Activated CD8-positive, alpha-beta memory T cell treated with anti-CD3 and anti-CD28 coated beads for 4 hours (primary cell): Measurements from ENCODE around the gene CYP24A1.

Experiments
- DNase-seq, 2 donors: peaks; one replicate each; pipeline ENCODE4 v3.0.0-alpha.2; 2020; ENCODE audit warnings: low read depth in 2 of 2

The CYP24A1 gene

DNA sequence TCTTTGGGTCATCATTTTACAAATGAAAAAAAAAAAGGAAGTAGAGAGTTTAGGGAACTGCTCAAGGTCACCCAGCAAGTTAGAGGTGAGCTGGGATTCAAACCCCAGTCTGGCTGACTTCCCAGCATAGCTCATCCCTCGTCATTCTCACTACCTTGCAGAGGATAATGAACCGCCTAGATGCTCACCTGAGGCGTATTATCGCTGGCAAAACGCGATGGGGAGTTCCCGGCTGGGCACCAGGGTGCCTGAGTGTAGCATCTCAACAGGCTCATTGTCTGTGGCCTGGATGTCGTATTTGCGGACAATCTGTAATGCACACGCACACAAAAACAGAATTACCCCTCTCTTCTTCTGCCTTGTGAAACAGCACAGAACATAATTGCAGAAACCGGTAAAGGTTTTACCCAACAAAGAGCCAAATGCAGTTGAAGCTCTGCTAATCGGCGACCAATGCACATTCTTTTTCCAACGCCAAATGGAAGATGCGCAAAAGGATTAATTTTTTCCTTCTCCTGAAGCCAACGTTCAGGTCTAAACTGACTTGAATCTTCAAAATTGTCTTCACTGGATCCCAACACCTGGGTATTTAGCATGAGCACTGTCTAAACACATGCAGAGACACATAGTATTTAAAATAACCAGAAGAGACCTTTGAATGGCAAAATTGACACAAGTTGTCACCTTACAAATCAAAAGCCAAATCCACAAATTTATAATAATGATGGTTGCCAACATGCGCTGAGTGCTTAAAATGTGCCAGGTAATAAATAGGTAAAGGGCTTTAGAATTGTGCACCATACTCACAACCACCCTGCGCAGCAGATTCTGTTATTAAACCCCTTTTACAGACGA lies 16.6 kb downstream of the CYP24A1 start:
- DNase-seq: no peak

DNA sequence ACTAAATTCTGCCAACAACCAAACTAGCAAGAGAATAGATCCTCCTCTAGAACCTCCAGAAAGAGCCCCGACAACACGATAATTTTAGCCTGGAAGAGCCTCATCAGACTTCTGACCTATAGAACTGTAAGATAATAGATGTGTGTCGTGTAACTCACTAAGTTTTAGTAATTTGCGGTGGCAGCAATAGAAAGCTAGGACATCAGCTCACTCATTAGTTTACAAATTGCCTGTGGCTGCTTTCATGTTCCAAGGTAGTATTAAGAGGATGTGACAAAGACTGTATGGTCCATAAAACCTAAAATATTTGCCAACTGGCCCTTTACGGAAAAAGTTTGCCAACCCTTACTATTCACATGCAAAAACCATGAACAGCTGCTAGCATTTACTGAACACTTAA lies 17.3 kb downstream of the CYP24A1 start:
- DNase-seq: no peak

DNA sequence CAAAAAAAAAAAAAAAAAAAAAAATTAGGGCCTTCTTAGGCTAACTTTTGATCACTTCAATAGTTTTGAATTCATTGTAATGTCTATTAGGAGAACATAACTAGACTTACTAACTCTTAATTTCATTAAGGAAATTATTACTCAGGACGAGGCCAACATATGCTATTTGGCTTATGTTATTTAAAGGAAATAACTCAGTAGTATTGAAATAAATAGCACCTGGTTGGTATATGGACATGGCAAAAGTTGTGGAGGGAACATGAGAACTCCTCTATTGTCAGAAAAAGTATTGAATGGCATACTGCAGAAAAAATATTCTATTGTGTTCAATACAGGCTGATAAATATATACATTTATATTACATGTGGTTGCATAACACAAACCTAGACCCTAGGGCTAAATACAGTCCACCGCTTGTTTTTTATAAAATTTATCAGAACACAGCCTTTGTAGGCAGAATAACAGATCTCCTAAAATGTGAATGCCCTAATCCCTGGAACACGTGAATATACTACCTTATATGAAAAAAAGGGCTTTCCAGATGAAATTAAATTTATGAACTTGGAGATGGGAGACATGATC lies 18.0 kb downstream of the CYP24A1 start:
- DNase-seq: no peak

DNA sequence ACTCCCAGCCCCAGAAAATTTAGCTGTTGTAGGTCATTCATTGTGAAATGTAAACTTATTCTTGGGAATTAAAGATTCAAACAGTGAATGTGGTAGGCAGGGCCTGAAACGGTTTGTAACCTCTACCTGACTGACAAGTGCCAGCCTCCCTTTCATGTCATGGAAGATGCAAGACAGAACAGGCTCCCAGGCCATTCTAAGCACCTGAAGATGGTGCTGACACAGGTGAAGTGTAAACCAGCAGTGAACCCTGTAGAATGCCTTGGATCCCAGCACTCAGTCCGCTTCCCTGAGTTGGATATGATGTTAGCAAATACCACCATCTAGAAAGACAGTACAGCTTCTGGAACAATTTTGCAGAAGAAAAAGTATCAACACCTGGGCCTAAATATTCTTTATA lies 19.3 kb downstream of the CYP24A1 start:
- DNase-seq: no peak

DNA sequence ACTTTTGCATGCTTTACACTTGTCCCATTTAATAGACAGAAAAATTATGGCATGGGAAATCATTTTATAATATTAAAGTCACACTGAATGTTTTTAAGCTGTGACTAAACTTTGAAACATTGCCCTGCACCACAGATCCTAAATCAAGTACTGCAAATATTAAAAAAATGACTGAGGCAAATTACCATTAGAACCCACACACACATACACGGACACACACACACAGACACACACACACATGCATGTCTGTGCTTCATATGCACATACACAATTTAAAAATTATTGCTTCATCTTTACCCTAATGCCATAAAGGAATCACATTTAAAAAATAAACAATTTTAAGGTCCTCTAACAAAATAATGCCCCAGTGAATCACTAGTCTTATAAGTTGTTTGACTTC lies 19.9 kb downstream of the CYP24A1 start:
- DNase-seq: no peak

DNA sequence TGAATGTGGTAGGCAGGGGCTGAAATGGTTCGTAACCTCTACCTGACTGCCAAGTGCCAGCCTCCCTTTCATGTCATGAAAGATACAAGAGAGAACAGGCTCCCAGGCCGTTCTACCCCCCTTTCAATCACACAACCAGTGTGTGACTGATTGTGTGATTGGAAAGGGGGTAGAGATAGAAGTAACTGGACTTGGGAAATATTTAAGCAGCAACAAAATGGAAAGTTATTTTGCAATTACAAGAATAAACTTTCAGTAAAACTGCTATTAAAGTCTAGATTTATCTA lies 20.8 kb downstream of the CYP24A1 start:
- no peak for DNase-seq

DNA sequence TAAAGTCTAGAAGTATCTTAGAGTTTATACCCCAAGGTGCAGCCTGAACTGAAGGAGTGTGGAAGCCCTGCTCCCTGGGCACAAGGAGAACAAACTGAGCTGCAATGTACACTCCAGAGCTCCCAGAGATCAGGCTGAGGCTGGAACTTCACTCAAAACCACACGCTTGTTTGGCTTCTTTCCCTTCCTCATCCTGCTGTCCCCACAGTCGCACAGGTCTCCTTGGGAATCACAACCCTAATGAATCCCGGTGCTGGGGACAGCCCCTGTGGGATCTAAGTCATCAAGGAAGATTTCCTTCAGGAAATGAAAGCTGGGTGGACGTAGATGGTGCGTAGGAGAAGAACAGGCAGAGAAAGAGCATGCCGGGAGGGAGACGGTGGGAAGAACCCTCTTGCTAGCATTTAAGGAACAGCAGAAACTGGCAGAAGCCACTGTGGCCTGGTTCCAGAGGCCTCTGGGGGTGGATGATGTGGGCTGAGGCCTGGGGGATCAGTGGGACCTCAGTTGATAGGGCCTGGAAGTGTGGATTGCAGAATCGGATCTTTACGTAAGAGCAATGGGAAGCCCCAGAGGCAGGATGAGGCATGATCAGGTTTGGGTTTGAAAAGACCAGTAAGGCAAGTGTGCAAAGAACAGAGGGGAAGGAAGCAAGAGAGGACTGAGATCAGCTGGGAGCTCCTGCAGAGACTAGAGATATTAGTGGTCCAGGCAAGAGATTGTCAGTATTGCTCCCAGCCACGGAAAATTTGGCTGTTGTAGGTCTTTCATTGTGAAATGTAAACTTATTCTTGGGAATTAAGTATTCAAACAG lies 21.4 kb downstream of the CYP24A1 start:
- no peak for DNase-seq

DNA sequence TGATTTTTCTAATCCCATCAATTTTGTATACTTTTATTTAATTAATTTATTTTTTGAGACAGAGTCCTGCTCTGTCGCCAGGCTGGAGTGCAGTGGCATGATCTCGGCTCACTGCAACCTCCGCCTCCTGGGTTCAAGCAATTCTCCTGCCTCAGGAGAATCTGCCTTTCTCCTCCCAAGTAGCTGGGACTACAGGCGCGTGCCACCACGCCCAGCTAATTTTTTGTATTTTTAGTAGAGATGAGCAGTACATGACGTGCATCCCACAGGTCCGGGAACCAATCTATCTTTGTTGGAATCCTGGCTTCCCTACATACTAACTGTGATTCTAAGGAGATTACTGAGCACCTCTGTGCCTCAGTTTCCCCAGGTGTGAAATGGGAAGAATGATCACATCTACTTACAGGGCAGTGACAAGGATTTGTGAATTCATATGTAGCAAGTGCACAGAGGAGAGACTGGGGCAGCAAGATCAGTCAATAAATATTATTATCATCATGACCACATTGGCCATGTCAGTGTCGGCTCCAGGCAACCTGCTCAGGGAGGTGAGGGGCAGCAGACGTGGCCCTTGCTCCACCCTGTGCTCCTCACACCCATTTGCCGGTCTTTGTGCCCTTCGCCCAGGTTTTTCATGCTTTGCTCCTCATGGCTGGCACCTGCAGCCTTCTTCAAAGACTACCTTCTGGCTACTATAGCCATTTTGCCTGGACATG lies 22.1 kb downstream of the CYP24A1 start:
- DNase-seq: no peak

DNA sequence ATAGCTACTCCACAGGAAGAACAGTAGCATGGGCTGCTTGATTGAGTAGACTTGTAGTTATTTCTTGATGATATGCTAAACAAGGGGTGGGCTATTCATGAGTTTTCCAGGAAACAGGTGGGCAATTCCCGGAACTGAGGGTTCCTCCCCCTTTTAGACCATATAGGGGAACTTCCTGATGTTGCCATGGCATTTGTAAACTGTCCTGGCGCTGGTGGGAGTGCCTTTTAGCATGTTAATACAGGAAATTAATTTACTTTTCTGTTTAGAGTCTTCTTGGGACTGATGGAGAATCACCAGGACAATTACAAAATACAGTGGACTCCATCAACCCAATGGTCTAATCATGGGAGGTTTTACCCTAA lies 22.7 kb downstream of the CYP24A1 start:
- DNase-seq: no peak

DNA sequence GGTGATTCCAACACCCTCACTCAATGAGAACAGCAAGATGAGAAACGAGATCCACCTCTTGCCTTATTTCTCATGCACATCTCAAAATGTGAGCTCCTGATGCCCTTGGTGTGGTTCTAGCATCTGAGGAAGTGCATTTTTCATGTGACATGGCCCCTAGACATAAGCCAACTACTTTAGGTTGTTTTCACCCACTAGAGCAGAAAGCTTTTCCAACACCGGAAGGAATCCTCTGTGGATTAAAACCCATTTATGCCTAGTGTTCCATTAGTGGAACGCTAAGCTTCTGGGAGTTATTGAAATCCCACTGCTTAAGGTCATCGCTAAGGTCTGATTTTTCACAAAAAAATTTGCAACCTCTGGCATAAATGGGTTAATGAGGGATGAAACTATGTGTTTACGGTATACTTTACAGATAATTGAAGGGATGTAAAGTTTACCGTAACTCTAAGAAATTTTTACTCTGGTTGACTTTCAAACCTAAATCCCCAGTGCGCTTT lies 24.0 kb downstream of the CYP24A1 start:
- no peak for DNase-seq

DNA sequence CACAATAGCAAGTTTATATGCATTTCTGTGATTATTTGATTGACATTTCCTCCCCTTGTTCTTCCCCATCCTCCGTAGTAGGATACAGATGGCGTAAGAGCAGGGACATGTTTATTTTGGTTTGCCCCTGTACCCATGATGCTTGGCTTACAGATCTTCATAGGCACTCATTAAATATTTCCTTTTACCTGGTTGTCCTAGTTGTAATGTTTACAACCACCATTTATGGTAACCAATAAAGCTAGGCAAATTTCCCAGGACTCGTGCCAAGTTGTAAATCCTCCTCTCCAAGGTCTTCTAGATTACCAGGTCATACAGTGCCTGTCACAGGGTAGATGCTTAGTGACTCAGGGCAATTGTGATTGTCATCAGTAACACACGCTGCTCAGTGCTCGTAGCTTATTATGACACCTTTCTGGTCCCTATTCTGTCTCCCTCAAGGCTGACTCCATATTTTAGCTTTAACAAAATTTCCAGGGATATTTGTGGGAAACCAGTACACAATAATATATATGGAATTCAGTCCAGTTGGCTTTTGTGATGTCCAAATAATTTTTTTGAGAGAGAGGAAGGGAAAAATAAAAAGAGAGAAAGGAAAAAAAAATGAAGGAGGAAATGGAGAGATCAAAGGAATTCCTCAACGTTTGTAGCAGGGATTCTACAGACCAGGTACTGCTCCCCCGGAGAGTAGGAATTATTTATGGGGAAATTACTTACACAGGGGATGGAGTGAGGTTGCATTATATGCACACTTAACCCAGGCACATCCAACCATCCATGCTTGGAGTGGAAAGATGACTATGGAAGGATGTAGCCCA lies 24.6 kb downstream of the CYP24A1 start:
- no peak for DNase-seq

DNA sequence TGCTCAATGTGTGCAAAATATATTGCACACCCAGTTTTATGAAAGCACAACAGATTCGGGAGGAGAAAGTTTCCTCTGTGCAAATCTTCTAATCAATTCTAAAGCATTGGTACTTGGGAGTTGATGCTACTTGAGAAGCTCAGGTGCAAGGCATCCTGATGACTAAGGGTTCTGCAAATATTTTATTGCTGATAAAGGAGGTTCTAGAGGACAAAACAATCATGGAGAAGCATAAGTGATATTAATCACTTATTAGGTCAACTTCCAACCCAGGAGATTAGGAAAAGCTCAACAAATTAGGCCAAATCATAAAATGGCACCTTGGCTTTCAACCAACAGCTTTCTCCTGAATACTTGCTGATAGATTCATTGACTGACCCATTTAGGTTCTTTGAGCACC lies 27.1 kb downstream of the CYP24A1 start:
- DNase-seq: no peak

DNA sequence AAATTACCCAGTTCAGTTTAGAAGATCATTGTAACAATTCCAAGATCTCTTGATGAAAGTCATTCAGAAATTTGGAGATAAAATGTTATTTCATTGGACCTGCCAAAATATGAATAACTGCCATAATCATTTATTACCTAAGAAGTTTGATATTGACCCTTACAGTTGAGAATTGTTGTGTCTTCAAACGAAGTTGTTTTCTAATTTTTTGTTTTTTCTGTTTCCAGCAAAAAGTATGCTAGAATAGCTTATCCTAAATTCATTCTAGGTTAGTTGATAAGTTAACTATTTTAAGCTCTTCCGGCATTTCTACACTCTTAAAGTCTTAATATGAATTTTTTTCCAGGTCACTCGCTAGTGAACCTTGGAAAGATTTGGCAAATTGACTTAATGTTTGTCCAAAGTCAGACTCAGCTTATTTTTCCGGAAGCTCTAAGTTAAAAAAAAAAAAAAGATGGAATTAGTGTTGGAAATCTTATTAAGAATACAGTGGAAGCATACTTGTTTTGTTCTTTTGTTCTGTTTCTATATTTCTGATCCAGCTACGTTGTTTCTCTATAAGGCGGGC lies 28.9 kb downstream of the CYP24A1 start:
- no peak for DNase-seq

DNA sequence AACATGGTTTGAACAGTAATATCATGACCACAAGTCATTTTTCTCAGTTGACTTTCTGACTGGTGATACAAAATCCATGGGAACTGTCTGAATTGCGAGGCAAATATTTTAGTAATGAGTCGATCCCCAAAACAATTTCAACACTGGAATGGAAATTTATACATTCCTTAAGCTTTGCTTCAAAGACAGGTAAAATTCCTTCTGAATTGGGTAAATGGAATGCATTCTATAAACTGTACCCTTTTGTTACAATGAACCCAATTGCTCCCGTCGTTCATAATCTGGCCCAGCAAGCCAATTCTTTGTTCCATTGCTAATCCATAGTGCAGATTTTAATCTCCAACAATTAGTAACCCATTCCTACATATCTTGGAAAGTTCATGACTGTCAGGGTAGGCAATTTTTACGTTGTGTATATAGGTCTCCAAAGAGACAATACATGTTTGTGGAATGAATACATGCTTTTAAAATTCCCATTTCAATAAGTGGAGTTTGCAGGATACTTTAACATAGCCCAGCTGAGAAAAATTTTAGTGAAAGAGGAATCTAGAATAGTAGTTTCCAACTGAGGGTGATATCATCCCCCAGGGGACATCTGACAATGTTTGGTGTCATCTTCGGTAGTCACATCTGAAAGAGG lies 32.7 kb downstream of the CYP24A1 start:
- no peak for DNase-seq

DNA sequence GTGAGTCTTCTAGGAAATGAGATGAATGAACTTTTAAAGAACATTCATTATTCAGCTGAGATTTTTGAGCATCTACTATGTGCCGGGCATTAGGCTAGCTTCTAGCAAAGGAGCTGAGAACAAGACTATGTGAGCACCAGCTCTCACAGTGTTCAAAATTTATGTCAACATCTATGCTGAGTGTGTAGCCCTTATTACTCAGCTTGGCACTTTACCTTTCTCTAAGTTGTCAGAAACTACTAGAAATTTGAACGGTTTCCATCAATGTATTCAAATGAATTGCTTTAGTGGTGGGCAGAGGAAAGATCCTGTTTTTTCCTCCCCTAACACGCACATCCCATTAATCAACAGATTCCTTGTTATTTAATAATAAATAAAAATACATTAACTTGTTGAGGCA lies 33.3 kb downstream of the CYP24A1 start:
- DNase-seq: no peak

DNA sequence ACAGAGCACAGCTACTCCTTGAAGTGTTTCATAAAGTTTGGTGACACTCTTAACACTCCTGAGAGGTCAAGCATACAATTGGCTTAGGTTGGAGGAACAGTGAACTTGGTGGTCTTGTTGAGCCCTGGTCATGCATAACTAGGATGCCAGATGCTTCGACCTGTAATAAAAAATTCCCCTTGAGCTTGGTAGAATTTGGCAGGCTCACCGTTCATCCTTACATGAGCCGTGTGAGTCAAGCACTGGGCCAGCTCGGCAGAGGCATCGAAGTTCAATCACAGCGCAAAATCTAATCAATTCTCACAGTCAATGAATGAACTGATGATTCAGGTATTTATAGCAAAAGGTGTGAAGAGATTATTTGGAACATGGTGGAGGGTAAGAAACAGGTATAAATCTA lies 33.7 kb downstream of the CYP24A1 start:
- no peak for DNase-seq

DNA sequence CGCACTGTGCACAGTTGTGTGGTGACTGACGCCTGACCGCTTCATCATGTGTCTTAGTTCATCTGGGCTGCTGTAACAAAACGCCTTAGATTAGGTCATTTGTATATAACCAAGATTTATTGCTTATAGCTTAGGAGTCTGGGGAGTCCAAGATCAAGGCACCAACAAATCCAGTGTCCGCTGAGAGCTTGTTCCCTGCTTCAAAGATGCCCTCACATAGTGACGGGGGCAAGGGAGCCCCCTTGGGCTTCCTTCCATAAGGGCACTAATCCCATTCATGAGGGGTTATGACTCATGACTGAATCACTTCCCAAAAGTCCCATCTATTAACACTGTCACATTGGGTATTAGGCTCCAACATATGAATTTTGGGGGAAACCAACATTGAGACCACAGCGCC lies 34.6 kb downstream of the CYP24A1 start:
- no peak for DNase-seq

DNA sequence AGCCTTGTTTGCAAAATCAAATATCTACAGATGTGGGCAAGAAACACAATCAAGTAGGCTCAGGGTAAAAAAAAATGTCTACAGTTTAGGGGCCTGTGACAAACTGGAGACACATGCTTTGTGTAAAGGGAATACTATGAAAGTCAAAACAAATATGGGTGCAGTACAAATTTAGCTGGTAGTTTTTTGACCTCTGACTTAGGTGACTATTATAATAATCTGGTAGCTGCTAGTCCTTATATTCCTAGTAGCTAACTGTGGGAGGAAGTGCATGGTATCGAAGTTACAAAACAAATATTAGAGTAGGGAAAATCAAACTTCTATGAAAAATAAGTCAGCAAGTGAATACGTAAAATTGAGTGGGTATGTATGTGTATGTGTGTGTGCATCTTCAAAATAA lies 35.4 kb downstream of the CYP24A1 start:
- DNase-seq: no peak

DNA sequence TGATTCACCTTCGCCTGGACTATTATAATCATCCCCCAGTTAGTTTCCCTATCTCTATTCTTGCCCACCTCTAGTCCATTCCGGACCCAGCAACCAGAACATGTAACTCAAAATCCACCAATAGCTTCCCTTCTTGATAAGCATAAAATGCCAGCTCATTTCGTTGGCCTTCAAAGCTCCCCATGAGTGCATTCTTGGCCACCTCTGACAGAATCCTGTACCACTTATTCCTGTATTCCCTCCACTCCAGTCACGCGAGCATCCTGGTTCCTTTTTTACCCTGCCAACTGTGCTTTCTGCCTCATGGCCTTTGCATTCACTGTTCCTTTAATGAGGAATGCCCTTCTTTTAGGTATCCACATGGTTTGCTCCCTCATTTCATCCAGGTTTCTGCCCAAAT lies 36.7 kb downstream of the CYP24A1 start:
- no peak for DNase-seq

DNA sequence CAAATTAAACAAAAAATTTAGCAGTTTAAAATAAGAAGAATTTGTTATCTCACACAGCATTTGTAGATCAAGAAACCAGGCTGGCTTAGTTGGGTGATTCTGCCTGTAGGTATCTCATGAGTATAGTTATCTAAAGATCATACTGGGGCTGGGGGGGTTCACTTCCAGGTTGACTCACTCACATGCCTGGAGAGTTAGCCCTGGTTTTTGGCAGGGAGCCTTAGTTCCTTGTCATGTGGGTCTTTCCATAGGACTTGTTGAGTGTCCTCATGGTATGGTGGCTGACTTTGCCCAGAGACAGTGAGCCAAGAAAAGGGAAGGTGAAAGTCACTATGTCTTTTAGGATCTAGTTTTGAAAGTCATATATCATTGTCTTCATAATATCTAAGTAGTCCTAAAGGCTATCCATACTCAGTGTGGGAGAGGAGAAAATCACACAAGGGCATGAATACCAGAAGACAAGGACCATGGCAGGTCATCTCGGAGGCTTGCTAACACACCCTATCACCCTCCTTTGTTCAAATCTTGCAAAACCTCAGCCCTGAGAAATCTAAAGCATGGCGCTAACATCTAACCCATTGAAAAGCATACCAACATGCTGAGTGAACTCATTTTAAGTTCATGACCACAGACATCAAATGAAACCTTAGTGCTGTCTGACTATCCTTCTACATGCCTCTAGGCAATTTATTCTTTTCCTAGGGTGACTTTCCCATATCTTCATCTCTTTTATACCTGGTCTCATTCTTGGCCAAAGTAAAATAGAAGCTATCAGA lies 39.2 kb downstream of the CYP24A1 start:
- no peak for DNase-seq
